NCI-H2107 (cell line): ENCODE data around the gene DHX57.

Experiments
- DNase-seq: peaks from one replicate; lab custom pipeline; 2025; lab: John Stamatoyannopoulos, UW

The DHX57 gene

DNA sequence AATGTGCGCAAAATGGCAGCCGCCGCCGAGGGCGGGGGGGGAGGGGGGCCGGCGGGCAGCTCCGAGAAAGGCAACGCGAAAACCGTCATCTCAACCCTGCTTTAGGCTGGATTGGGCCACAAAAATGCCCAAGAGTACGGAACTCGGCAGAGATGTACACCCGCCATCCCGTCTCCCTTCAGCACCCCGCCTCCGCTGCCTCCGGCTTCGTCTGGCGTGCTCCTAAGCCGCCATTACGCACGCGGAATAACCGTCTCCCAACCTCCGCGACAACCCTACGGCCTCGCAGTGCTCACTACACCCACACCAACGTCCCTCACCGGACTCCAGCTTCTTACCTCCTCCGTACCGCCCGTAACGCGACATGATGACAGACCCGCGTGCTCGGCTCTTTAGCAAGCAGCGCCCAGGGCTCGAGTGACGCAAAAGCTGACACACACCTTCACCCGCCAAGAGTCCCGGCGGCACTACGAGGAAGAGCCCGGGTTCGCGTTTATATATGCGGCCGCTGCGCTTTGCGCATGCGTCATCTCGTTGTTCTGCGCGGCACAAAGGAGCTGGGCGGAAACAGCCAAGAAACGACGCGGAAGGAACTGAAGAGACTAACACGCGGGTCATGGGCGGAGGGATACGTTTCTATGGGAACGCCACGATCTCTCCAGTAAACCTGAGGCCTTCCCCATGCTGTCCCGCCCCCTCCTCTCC is 124.7 kb downstream of the DHX57 start, which contains the start of gene SRSF7:
SRSF7 (minus strand) TSS at position 471 of the 705 bp plus-strand sequence; CDS start at position 366, 105 bp downstream.
- DNase-seq: peak; percentile 95

DNA sequence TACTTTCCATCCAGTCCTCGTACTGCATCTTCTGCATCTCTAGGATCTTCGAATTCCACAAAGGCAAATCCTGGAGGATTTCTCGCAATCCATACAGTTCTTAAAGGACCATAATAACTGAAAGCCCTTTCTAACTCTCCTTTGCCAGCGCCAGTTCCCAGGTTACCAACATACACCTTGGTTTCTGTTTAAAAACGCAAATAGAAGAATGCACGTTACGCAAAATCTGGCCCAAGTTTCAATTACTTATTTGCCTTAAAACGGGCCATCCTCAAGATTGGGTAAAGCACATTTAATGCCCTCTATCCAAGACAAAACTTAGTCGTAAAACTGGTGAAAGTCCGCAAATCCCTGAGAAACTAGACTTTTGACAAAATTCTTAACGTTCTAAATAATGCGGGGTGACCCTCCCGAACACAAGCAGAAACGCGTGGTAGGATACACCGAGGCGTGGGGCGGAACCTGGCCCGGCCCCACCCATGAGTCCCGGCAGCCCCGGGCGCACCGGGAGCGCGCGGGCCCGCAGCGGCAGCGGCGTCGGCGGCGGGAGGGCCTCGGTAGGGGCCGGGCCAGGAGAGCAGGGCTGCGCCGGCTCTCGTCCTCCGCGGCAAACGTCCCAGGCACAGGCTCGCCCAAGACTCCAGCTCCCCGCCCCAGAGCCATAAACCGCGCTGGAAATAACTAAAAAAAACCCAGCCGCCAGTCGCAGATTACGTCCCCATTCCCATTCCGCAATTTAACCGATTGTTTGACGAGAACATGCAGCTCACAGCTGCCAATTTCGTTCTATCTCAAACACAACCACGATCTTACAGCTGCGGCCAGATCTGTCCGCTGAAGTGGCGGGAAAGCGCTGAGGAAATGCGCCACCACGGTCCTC is 125.5 kb downstream of the DHX57 start:
- DNase-seq: no peak

DNA sequence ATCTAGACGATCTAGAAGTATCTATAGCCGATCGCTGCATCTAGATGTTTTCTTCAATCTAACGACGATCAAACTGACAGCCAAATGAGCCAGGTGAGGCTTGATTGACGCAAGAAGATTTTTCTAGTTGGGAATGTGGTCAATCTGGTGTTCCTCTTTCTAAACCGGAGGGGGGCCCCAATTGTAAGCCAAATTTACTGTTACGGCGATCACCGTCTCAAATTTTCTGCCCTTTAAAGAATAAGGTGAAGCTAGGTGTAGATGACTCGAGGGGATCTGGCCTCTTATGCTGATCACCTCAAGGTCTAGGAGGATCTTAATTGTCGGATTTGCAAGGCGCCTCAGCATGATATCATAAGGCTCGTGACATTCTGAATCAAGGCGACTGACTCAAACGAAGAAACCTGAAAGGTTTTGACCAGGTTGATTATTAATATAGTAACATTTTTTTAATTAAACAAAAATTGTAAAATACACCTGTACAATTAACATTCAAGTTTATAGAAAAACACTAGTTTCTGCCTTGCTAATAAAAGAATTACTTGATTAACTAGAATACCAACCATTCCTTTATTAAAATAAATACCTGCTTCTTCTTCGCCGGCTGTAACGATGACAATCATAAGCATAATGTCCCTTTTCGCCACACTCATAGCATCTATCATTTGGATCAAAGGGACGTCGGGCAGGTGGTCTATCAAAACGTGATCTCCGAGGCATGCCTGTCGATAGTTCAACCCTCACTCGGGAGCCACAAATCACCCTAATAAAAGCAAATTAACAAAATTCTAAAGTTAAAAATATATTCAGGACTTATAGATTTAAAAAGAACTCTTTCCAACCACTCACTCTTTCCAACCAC is 126.6 kb downstream of the DHX57 start:
- DNase-seq: no peak

DNA sequence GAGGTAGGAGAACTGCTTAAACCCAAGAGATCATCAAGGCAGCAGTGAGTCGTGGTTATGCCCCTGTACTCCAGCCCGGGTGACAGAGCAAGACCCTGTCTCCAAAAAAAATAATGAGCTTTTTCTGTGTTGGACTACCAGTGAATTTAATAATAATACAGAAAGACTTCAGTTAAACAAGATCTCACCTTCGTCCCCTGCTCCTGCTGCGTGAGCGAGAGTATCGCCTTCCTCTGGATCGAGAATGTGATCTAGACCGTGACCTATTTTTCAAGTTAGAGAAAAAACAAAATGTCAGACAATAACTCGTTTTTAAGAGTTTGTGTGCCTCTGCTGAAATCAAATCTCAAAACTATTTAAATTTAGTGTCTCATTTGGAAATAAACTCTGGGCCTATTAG is 127.3 kb downstream of the DHX57 start:
- DNase-seq: no peak

DNA sequence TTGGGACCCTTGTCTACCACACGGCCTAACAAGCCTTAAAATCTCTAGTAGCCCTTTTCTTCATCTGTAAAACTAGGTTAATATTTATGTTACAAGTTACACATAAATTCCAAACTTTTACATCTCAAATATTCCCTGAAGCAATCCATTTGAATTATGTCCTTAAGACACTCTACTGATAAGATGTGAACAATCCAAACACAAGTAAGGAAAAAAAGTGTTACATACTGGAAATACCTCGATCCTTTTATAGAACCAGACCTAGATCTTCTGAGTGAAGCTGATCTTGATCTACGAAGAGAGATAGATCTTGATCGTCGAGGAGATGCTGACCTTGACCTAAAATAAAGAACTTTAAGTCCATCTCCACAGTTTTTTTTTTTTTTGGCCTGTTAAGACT is 127.9 kb downstream of the DHX57 start:
- no peak for DNase-seq
